HepG2 (cell line): Measurements from ENCODE around the gene TMC4. TPM values are rescaled to one million over a fixed set of nuclear protein-coding genes. Genes with fewer than 3 reads are reported as not detected.

ENCODE experiments used
- ATAC-seq: fragments of 200-7000 bp; cut with Tn5 transposase; 3 replicates; pipeline ENCODE4 v1.9.1; 2020; ENCODE audit warnings: mild to moderate bottlenecking, moderate library complexity
- BruUV-seq: library from RNA; stranded (reverse); fragments of 400-500 nt; replicated peaks from 2 replicates; lab custom pipeline; 2021; lab: Mats Ljungman, UMichigan
- CTCF ChIA-PET: fragments of 300-600 bp; formaldehyde crosslinking; extraction: SDS; loops from one replicate; lab custom pipeline; 2021; ENCODE audit warnings: low total read pairs, inconsistent platforms, low intra/inter-chr PET ratio; lab: Yijun Ruan, JAX
- POLR2A ChIA-PET: fragments of 350-600 bp; sonication (Branson Sonifier 250); formaldehyde crosslinking; loops from one replicate; lab custom pipeline; 2020; ENCODE audit warnings: antibody characterized with exemption, inconsistent platforms; lab: Yijun Ruan, JAX
- DNase-seq: peaks from one replicate; pipeline ENCODE4 v3.0.0-alpha.2; 2015; ENCODE audit warnings: low spot score
- FAIRE-seq: peaks from 3 replicates; lab custom pipeline; 2011; peaks lifted over from hg19 to GRCh38; lab: Jason Lieb, UNC
- H2AFZ ChIP-seq: one replicate; pipeline ENCODE4 v1.6.1; 2011; ENCODE audit warnings: low read length, inconsistent platforms
- H3K27ac ChIP-seq: fragments of 300-600 bp; 3 replicates; pipeline ENCODE4 v1.8.0; 2011; ENCODE audit warnings: mixed run types, mild to moderate bottlenecking, mixed read lengths, low read length, inconsistent platforms; ENCODE audit not compliant: insufficient read depth; ENCODE audit errors: extremely low read length
- H3K27me3 ChIP-seq, 2 experiments: fragments of 200-600 bp in 1 of 2; 2 replicates in 1 of 2; 3 replicates in 1 of 2; pipeline versions ENCODE4 v1.6.0 to v1.8.0; 2011; ENCODE audit warnings: low read length in 2 of 2, mild to moderate bottlenecking in 2 of 2, moderate library complexity in 2 of 2, inconsistent platforms in 1 of 2; ENCODE audit not compliant: insufficient read depth in 2 of 2, control insufficient read depth in 1 of 2
- H3K36me3 ChIP-seq, 2 experiments: fragments of 200-600 bp in 1 of 2; replicated peaks in 1 of 2; 2 replicates in 1 of 2; 3 replicates in 1 of 2; pipeline versions ENCODE4 v1.5.1 to v1.8.0; 2011; ENCODE audit warnings: low read length in 2 of 2, inconsistent platforms in 1 of 2; ENCODE audit not compliant: insufficient read depth in 2 of 2, control insufficient read depth in 1 of 2
- H3K4me1 ChIP-seq: 2 replicates; pipeline ENCODE4 v1.5.1; 2012; ENCODE audit warnings: low read length, inconsistent platforms; ENCODE audit not compliant: insufficient read depth
- H3K4me2 ChIP-seq: 2 replicates; pipeline ENCODE4 v1.6.0; 2011; ENCODE audit warnings: low read depth, low read length, inconsistent platforms
- H3K4me3 ChIP-seq, 3 experiments: fragments of 200-600 bp in 1 of 3; sonication (generic), shearing (Covaris generic) in 1 of 3; replicated peaks in 1 of 3; 2 replicates each; pipeline ENCODE4 v1.5.1; 2011 to 2016; ENCODE audit warnings: low read length in 3 of 3, inconsistent platforms in 2 of 3, low read depth in 2 of 3, mild to moderate bottlenecking in 2 of 3, control low read depth in 1 of 3, mixed read lengths in 1 of 3; ENCODE audit not compliant: insufficient read depth in 1 of 3
- H3K79me2 ChIP-seq: one replicate; pipeline ENCODE4 v1.6.1; 2011; ENCODE audit warnings: low read length, inconsistent platforms; ENCODE audit not compliant: insufficient read depth
- H3K9ac ChIP-seq: 2 replicates; pipeline ENCODE4 v1.6.0; 2011; ENCODE audit warnings: mild to moderate bottlenecking, low read depth, low read length, inconsistent platforms; ENCODE audit not compliant: insufficient read depth
- H3K9me3 ChIP-seq: 2 replicates; pipeline ENCODE4 v1.5.1; 2012; ENCODE audit warnings: mild to moderate bottlenecking, low read length
- H4K20me1 ChIP-seq: 2 replicates; pipeline ENCODE4 v1.6.0; 2011; ENCODE audit warnings: inconsistent platforms, mild to moderate bottlenecking, low read length, moderate library complexity; ENCODE audit not compliant: insufficient read depth
- ARNTL ChIP-seq: sonication (generic); formaldehyde crosslinking; IDR thresholded peaks from 2 replicates; pipeline ENCODE4 v1.4.0; 2020; ENCODE audit warnings: mild to moderate bottlenecking, missing genetic modification reagents
- ATF1 ChIP-seq: IDR thresholded peaks from 2 replicates; pipeline ENCODE4 v1.6.1; 2016; ENCODE audit warnings: mild to moderate bottlenecking, control low read depth
- KDM5B ChIP-seq: sonication (generic); formaldehyde crosslinking; IDR thresholded peaks from 2 replicates; pipeline ENCODE4 v1.4.0; 2020; ENCODE audit warnings: missing genetic modification reagents, mild to moderate bottlenecking, borderline replicate concordance
- SMAD3 ChIP-seq: sonication (generic); formaldehyde crosslinking; IDR thresholded peaks from 2 replicates; pipeline ENCODE4 v1.4.0; 2020; ENCODE audit warnings: missing genetic modification reagents
- ZBTB7B ChIP-seq: sonication (generic); formaldehyde crosslinking; IDR thresholded peaks from 2 replicates; pipeline ENCODE4 v1.4.0; 2020; ENCODE audit warnings: missing genetic modification reagents
- ZNF230 ChIP-seq: sonication (generic); formaldehyde crosslinking; IDR thresholded peaks from 2 replicates; pipeline ENCODE4 v1.4.0; 2020; ENCODE audit warnings: mild to moderate bottlenecking, missing genetic modification reagents
- ZNF503 ChIP-seq: sonication (generic); formaldehyde crosslinking; IDR thresholded peaks from 2 replicates; pipeline ENCODE4 v1.4.0; 2020; ENCODE audit warnings: missing genetic modification reagents
- ZNF556 ChIP-seq: sonication (generic); formaldehyde crosslinking; IDR thresholded peaks from 2 replicates; pipeline ENCODE4 v1.4.0; 2020; ENCODE audit warnings: mild to moderate bottlenecking, missing genetic modification reagents, borderline replicate concordance
- ZNF674 ChIP-seq: sonication (generic); formaldehyde crosslinking; IDR thresholded peaks from 2 replicates; pipeline ENCODE4 v1.5.0; 2020; ENCODE audit warnings: low read depth, mild to moderate bottlenecking, missing genetic modification reagents
- ZSCAN31 ChIP-seq: sonication (generic); formaldehyde crosslinking; IDR thresholded peaks from 2 replicates; pipeline ENCODE4 v1.5.0; 2020; ENCODE audit warnings: low read depth, mild to moderate bottlenecking, missing genetic modification reagents
- WGBS: methylation state at CpG from one replicate; pipeline ENCODE4 v1.1.6; 2017; ENCODE audit warnings: low lambda C conversion rate; 5-methylcytosine and 5-hydroxymethylcytosine counted together
- in situ Hi-C: cut with HindIII; loops from 2 replicates; pipeline ENCODE4 v1.10.0; 2017; ENCODE audit warnings: low pct_unique_long_range_greater_than_20kb; ENCODE audit not compliant: extremely low pct_ligation_motif_present
- intact Hi-C: fragments of 100-400 bp; cut with micrococcal nuclease; formaldehyde crosslinking; loops from one replicate; pipeline ENCODE4 v1.10.0; 2022; ENCODE audit not compliant: unreplicated experiment
- polyA plus RNA-seq, 8 experiments: library from polyadenylated mRNA; depleted of rRNA in 3 of 8; stranded (reverse) in 7 of 8; unstranded in 1 of 8; fragments of >200 nt; fragmentation: Illumina TruSeq in 4 of 8; extraction: Trizol in 4 of 8; gene quantifications; 2 replicates each; pipeline versions ENCODE4 v1.2.1 to v1.2.3, GENCODE V29; 2011 to 2016; ENCODE audit warnings: low read depth in 4 of 8, missing spikeins in 1 of 8, mixed read lengths in 1 of 8; ENCODE audit not compliant: insufficient read depth in 1 of 8
- total RNA-seq, 5 experiments: library from RNA; depleted of rRNA; stranded (reverse); fragments of >200 nt; fragmentation: Illumina TruSeq; extraction: Trizol; gene quantifications; 2 replicates each; pipeline ENCODE4 v1.2.3, GENCODE V29; 2016; ENCODE audit warnings: low read depth in 1 of 5

The TMC4 gene
- total and polyA plus RNA-seq, 2 of the 13 experiments (the other 11 are each of a cell fraction or from before 2014, with no cell fraction given), result 0.13 to 0.24 TPM

DNA sequence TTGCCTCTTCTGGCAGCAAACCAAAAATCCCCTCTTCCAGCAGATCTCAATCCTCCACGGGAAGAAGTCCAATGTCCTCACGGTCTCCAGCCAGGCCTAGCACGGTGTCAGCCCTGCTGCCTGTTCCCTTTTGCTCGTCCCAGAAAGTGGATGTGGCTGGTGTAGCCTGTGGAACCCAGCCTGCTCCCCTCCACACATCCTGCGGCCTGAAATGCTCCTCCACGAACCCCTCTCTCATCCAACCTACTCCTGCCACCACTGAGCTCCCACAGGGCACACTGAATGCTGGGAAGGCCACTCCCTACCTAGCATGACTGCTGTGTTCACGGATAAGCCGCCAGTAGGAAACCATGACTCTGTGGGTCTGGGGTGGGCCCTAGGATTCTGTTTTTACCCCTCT lies 13.4 kb upstream of the TMC4 start:
- DNase-seq (no peak), FAIRE-seq (no peak), ATAC-seq (no peak)
- Histone ChIP-seq H3K4me3 (no peak overlapping the region), H4K20me1 (no peaks in the 10 kb centered on the region), H2AFZ (no peak overlapping the region), H3K27me3 (no peaks in the 10 kb centered on the region), H3K79me2 (peaks cover 8% of the 10 kb centered on the region), H3K36me3 (0 out of 5 replicates have a peak, but pooled peaks cover 1 to 12% of the 10 kb centered on the region in 2 experiments), H3K9me3 (no peaks in the 10 kb centered on the region), H3K9ac (no peak overlapping the region), H3K4me2 (no peak overlapping the region), H3K4me1 (peaks cover 23% of the 10 kb centered on the region), H3K27ac (no peak overlapping the region)
- TF ChIP-seq ZNF230 (CRISPR knock-in tag) (no peak), SMAD3 (CRISPR knock-in tag) (no peak), KDM5B (CRISPR knock-in tag) (no peak), ZBTB7B (no peak), ZNF556 (CRISPR knock-in tag) (no peak), ZSCAN31 (CRISPR knock-in tag) (no peak), ZNF674 (CRISPR knock-in tag) (no peak), ARNTL (no peak), ATF1 (CRISPR knock-in tag) (no peak), ZNF503 (CRISPR knock-in tag) (no peak)
- CTCF ChIA-PET, result no interaction called here
- WGBS, result 87% methylated on average over 8 of the region's 8 CpGs
- POLR2A ChIA-PET, result interaction anchor here (1.5 to 1.6 kb wide), 2 partner anchors 14 to 27 kb away, joined by 5 to 6 read pairs; partner anchors contain the start of genes LENG1 and RPS9
- BruUV-seq, result no TSS peak
- in situ Hi-C loops, result no loop called here
- intact Hi-C loops, result loop anchor here (1.0 kb wide), 1 partner anchor 26 kb away; no protein-coding TSS in a partner anchor
